Gastrocnemius medialis (tissue), 4 donors: ENCODE measurements around the gene ZNF750.

Experiments
- CTCF ChIP-seq, 5 experiments: fragments of 450-650 bp in 3 of 5; fragments of 200-600 bp in 2 of 5; sonication (generic) in 2 of 5; IDR thresholded peaks in 4 of 5; conservative IDR thresholded peaks in 1 of 5; 1 replicate in 4 of 5; 2 replicates in 1 of 5; pipeline ENCODE4 v1.5.1; 2016 to 2019; ENCODE audit warnings: antibody characterized with exemption in 5 of 5, mild to moderate bottlenecking in 3 of 5, moderate library complexity in 3 of 5
- POLR2A ChIP-seq, 2 donors: fragments of 450-650 bp; IDR thresholded peaks; one replicate each; pipeline ENCODE4 v1.6.1; 2017; ENCODE audit warnings: antibody characterized with exemption in 2 of 2, mild to moderate bottlenecking in 2 of 2, moderate library complexity in 2 of 2

GRCh38 chr17:82799591-82799990 is 40.2 kb downstream of the ZNF750 start:
- TF ChIP-seq CTCF (IDR thresholded peaks at IDR 0.05 in 4 of 5, conservative IDR thresholded peaks at IDR 0.05 in 1 of 5) (no peak), POLR2A (IDR thresholded peaks at IDR 0.05) (no peak)
